ENCODE data around the gene HELZ.

Gene HELZ

GRCh38 chr17:67074781-67075180 lies 170.2 kb downstream of the HELZ start:
- DNase-seq (ENCODE audit: low spot score): no peak

DNA sequence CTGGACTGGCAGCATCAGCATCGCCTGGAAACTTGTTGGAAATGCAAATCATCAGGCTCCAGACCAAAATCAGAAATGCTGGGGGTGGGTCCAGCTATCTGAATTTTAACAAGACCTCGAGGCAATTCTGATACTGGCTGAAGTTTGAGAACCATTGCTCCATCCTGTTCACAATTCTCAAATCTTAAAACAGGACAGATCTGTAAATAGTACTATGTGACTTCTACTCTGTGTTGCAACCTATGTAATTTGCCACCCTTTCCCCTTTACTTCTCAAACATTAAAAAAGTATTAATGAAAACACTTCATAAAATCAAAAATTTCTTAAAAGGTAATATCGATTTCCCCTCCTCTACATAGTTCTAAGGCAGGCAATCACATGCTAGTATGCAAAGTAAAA lies 172.1 kb downstream of the HELZ start:
- DNase-seq (ENCODE audit: low spot score): no peak

GRCh38 chr17:67071595-67071994 lies 173.4 kb downstream of the HELZ start:
- no peak for DNase-seq (ENCODE audit: low spot score)

DNA sequence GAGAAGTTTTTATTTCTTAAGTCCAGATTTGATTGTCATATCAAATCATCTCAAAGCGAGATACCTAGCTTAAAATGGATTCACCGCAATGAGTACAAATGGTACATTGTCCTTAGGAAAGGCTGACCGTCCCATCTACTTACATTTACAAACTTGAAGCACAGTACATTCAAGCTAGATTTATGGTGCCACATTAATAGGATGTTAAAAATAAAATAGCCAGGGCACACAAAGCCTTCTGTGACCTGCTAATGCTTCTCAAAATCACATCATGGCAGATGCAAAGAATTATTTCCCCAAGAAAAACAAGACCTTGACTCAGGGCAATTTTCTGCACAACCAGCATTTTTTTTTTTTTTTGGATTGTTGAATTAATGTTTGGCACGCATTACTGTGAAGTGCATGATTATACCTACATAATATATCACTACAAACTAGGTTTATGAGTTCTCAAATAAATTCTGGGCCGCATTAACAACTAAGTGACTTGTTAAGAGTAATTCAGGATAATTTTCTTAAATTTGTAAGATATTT lies 175.3 kb downstream of the HELZ start:
- no peak for DNase-seq (ENCODE audit: low spot score)

GRCh38 chr17:67068999-67069398 lies 176.0 kb downstream of the HELZ start:
- peak; percentile 73 for DNase-seq (ENCODE audit: low spot score)

GRCh38 chr17:67067571-67068482 lies 177.2 kb downstream of the HELZ start:
- DNase-seq (ENCODE audit: low spot score): no peak

GRCh38 chr17:67066717-67067116 lies 178.3 kb downstream of the HELZ start:
- DNase-seq (ENCODE audit: low spot score): no peak

- DNase-seq (ENCODE audit: low spot score): no peak
Measured at GRCh38 chr17:67063141-67063540, 181.9 kb downstream of the HELZ start.

- peak; percentile 30 for DNase-seq (ENCODE audit: low spot score)
Measured at GRCh38 chr17:67059372-67059771, 185.6 kb downstream of the HELZ start.

- no peak for DNase-seq (ENCODE audit: low spot score)
Measured at GRCh38 chr17:67058036-67058435, 187.0 kb downstream of the HELZ start.

- peak; percentile 33 for DNase-seq (ENCODE audit: low spot score)
Measured at GRCh38 chr17:67056746-67057490, 188.1 kb downstream of the HELZ start.

DNA sequence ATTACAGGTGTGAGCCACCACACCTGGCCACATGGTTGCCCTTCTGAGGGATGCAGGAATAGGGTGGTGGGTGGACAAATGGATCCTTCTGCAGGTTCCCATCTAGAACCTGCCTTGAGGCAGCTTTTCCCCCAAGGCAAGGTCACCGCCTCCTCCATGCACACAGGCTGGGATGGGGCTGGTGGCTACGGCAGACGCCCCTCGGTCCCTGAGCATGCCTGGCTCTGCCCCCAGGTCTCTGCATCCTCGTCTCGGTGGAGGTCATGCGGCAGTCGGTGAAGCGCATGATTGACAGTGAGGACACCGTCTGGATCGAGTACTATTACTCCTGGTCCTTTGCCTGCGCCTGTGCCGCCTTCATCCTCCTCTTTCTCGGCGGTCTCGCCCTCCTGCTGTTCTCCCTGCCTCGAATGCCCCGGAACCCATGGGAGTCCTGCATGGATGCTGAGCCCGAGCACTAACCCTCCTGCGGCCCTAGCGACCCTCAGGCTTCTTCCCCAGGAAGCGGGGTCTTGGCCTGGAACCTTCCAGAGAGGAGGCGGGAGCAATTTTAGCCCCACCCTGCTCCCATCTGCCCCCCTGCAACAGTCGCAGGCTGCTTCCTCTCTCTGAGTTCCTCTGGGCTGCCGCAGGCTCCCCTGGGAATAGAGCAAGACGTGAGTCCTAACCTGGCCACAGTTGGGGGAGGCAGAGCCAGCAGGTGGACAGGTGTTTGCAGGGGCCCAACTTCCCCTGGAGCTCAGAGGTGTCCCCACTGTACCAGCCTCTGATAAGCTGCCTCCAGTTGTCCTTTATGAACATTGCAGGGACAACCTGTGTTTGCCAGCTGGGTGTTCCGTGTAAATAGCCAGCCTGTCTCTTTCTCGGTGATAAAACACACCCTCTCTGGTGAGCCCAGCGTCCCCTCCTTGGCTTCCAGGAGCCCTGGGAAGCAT lies 188.9 kb downstream of the HELZ start:
- DNase-seq (ENCODE audit: low spot score): peak; percentile 46

DNA sequence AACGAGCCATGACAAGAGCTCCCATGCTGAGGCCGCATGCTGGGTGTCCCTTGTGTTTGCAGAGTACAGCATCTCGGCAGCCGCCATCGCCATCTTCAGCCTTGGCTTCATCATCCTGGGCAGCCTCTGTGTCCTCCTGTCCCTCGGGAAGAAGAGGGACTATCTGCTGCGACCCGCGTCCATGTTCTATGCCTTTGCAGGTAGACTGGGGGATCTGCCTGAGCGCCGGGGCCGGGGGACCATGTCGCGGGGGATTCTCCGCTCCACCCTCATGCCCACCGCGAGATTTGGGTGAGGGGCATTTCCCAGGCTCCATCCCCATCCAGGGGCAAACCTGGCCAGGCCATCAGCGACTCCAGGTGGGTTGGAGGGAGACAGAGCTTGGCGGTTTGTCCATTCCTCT lies 190.0 kb downstream of the HELZ start:
- DNase-seq (ENCODE audit: low spot score): peak; percentile 32

GRCh38 chr17:67054608-67055007 lies 190.4 kb downstream of the HELZ start:
- DNase-seq (ENCODE audit: low spot score): no peak

DNA sequence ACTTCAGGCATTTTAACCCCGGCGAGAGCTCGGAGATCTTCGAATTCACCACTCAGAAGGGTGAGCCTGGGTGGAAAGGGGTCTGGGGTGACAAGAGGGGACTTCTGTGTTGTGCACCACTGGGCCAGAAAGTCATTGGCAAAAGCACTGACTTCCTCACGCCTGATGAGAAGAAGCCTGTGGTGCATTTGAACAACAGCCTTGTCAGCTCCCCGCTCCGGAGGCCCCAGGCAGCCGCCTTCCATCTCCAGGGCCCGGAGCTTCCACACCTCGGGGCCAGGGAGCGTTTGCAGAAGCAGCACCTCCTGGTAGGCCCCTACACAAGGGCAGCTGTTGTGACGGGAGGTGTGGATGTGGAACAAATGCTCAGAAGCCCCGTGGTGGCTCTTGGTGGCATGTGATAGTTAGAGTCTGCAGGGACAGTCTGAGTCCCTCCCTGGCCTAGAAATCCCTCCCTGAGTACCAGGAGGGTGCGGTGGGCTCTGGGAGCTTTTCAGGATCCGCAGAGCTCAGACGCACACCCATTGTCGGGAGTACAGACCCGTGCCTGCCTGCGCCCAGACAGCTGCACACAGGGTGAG lies 190.9 kb downstream of the HELZ start:
- peak; percentile 39 for DNase-seq (ENCODE audit: low spot score)

GRCh38 chr17:67053438-67054000 lies 191.5 kb downstream of the HELZ start:
- DNase-seq (ENCODE audit: low spot score): peak; percentile 27

DNA sequence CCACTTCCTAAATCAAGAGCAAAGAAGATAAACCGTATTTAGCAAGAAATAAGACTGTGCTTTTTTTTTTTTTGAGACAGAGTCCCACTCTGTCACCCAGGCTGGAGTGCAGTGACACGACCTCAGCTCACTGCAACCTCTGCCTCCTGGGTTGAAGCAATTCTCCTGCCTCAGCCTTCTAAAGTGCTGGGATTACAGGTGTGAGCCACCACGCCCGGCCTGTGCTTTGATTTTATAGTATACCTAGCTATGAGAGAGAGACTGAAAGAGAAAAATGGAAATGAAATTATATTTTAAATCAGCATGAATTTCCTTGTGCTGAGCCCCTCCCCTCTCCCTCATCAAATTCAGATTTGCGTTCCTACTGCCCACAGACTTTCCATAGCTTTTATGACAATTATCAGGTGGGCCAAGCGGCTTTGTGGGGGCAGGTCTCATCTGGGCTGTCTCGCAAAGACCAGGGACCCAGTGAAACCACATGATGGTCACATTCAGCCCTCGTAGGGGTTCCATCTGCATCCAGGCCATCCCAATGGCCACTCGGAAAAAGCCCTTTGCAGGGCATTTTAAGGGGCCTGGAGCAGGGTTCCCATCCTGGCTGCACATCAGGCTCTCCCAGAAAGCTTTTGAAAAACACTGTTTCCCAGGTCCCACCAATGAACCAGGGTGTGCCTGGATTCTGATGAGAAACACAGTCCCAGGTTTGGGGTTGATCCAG lies 192.1 kb downstream of the HELZ start:
- DNase-seq (ENCODE audit: low spot score): peak; percentile 17

GRCh38 chr17:67051837-67052236 lies 193.2 kb downstream of the HELZ start:
- no peak for DNase-seq (ENCODE audit: low spot score)

GRCh38 chr17:67051155-67051538 lies 193.8 kb downstream of the HELZ start:
- DNase-seq (ENCODE audit: low spot score): peak; percentile 36

DNA sequence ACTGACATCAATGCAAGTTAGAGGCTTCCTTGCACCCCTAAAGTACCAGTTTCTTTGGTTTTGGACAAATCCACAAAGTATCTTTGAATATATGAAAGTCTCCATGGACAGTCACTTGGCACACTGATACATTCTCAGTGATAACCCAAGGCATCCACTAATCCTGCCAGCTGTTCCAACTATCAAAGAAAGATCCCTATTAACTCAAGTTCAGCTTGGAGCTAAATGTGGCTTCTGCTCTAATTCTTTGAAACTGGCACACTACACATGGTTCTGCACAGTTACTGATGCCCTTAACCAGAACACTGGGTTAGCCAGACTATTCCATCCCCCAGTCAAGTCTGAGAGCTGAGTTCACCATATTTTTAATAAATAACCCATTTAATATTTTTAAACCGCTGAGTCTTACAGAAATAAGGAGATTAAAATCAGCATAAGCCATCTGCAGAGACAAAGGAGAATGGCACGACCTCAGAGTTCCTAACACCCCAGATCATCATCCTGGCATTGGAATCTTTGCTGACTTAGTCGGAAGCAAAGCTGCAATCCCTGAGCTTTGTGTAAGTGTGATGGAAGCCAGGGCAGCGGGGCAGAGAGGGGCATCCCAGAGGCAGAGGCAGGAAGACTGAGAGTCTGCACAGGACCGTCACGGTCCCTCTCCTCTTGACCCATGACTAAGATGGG lies 194.4 kb downstream of the HELZ start:
- DNase-seq (ENCODE audit: low spot score): peak; percentile 79
